CD4-positive, alpha-beta T cell (primary cell): ENCODE measurements around the gene ZNF768. TPM values are rescaled to one million over a fixed set of nuclear protein-coding genes. Genes with fewer than 3 reads are reported as not detected.

Experiments
- ATAC-seq: fragments of 200-7000 bp; cut with Tn5 transposase; one replicate; pipeline ENCODE4 v1.10.0; 2022; ENCODE audit warnings: mild to moderate bottlenecking; ENCODE audit not compliant: poor library complexity
- CTCF ChIA-PET: fragments of 350-600 bp; sonication (Branson Sonifier 250); formaldehyde crosslinking; loops from one replicate; lab custom pipeline; 2021; ENCODE audit warnings: antibody characterized with exemption, inconsistent platforms; lab: Charles Lee
- POLR2A ChIA-PET: fragments of 350-600 bp; sonication (Branson Sonifier 250); formaldehyde crosslinking; loops from one replicate; lab custom pipeline; 2021; ENCODE audit warnings: antibody characterized with exemption, inconsistent platforms; lab: Charles Lee
- DNase-seq, 14 experiments: peaks; one replicate each; pipeline ENCODE4 v3.0.0-alpha.2; 2013 to 2020; ENCODE audit warnings: mixed read lengths in 2 of 14
- H3K27ac ChIP-seq, 2 donors: one replicate each; pipeline versions ENCODE4 v1.5.1 to v1.7.0; 2013; ENCODE audit warnings: low read length in 2 of 2, low read depth in 1 of 2, mild to moderate bottlenecking in 1 of 2
- H3K27me3 ChIP-seq, 2 experiments: 1 replicate in 1 of 2; 2 replicates in 1 of 2; pipeline versions ENCODE4 v1.6.1 to v1.7.0; 2013; ENCODE audit warnings: low read length in 2 of 2, control low read depth in 1 of 2, mild to moderate bottlenecking in 1 of 2, moderate library complexity in 1 of 2; ENCODE audit not compliant: insufficient read depth in 2 of 2, control insufficient read depth in 1 of 2
- H3K36me3 ChIP-seq: one replicate; pipeline ENCODE4 v1.6.1; 2013; ENCODE audit warnings: low read length, control low read depth; ENCODE audit not compliant: insufficient read depth
- H3K4me1 ChIP-seq: one replicate; pipeline ENCODE4 v1.6.1; 2013; ENCODE audit warnings: low read length, control low read depth; ENCODE audit not compliant: insufficient read depth
- H3K4me3 ChIP-seq: one replicate; pipeline ENCODE4 v1.5.1; 2013; ENCODE audit warnings: mild to moderate bottlenecking, low read length, moderate library complexity
- H3K9me3 ChIP-seq, 2 experiments: 1 replicate in 1 of 2; 2 replicates in 1 of 2; pipeline versions ENCODE4 v1.6.1 to v1.7.0; 2013; ENCODE audit warnings: low read length in 2 of 2, mild to moderate bottlenecking in 2 of 2, control low read depth in 1 of 2, moderate library complexity in 1 of 2; ENCODE audit not compliant: control insufficient read depth in 1 of 2, insufficient read depth in 1 of 2
- H3K27ac Mint-ChIP-seq: one replicate; pipeline ENCODE4 v1.8.0; 2020; ENCODE audit warnings: mixed read lengths
- H3K27me3 Mint-ChIP-seq: one replicate; pipeline ENCODE4 v1.8.0; 2021; ENCODE audit warnings: mixed read lengths
- H3K36me3 Mint-ChIP-seq: one replicate; pipeline ENCODE4 v1.8.0; 2021; ENCODE audit warnings: low read depth, mixed read lengths
- H3K4me1 Mint-ChIP-seq: one replicate; pipeline ENCODE4 v1.8.0; 2021; ENCODE audit warnings: low read depth, mixed read lengths
- H3K4me3 Mint-ChIP-seq: one replicate; pipeline ENCODE4 v1.8.0; 2020; ENCODE audit warnings: mild to moderate bottlenecking, mixed read lengths
- H3K9me3 Mint-ChIP-seq: one replicate; pipeline ENCODE4 v1.8.0; 2020; ENCODE audit warnings: mixed read lengths
- CTCF ChIP-seq: fragments of 200-600 bp; IDR thresholded peaks from one replicate; pipeline ENCODE4 v1.8.0; 2022; ENCODE audit warnings: antibody characterized with exemption, mild to moderate bottlenecking
- intact Hi-C, 2 experiments: fragments of 100-400 bp; cut with DNase I in 1 of 2; cut with micrococcal nuclease in 1 of 2; formaldehyde crosslinking; loops; one replicate each; pipeline versions ENCODE4 v1.15.1 to v1.9.0; 2023 to 2025; cut with DNase I, micrococcal nuclease
- total RNA-seq, 174 experiments: library from RNA in 2 of 174; stranded (reverse) in 2 of 174; gene quantifications; one replicate each; pipeline ENCODE4 v1.2.3 and lab custom pipeline; 2021 to 2026

Gene ZNF768
- total RNA-seq, 2 experiments from 2014 or later: 3.9 to 4.1 TPM

GRCh38 chr16:30527635-30528178 lies 1.3 kb upstream of the ZNF768 start:
- H3K36me3 ChIP-seq: peaks cover 14% of the 10 kb centered on the region
- TF ChIP-seq CTCF: no peak
- Mint-ChIP-seq H3K27me3 (no peaks in the 10 kb centered on the region), H3K9me3 (no peaks in the 10 kb centered on the region), H3K27ac (peak overlapping the region; percentile 81), H3K4me3 (peak overlapping the region; percentile 88), H3K36me3 (peaks cover 9% of the 10 kb centered on the region), H3K4me1 (peaks cover 26% of the 10 kb centered on the region)
- ChIA-PET POLR2A (interaction anchor here (0.9 to 4.4 kb wide), 11 partner anchors 8 to 110 kb away, joined by 3 to 23 read pairs (median 4); partner anchors contain the start of genes DCTPP1, ITGAL and ZNF688), CTCF (interaction anchor here (0.8 to 4.9 kb wide), 5 partner anchors 30 to 78 kb away, joined by 4 to 22 read pairs (median 4); partner anchors contain the start of genes ZNF688, ZNF764 and ZNF785)
- peak overlapping the region; percentile 83 for H3K4me3 ChIP-seq
- no peaks in the 10 kb centered on the region for H3K9me3 ChIP-seq
- peak; percentile 14 for ATAC-seq
- intact Hi-C loops: loop anchor here in 1 of 2 experiments (2.0 to 5.0 kb wide), 3 partner anchors 31 to 79 kb away; partner anchors contain the start of gene ZNF764
- H3K27me3 ChIP-seq: no peaks in the 10 kb centered on the region
- peak overlapping the region; percentile 76 to 81 for H3K27ac ChIP-seq
- peaks cover 49% of the 10 kb centered on the region for H3K4me1 ChIP-seq
- peak in 4 of 14 experiments; percentile 18 to 61 (median 47) for DNase-seq

GRCh38 chr16:30526823-30527634 lies 663 bp upstream of the ZNF768 start:
- ATAC-seq: peak; percentile 71
- Histone ChIP-seq H3K27me3 (no peaks in the 10 kb centered on the region), H3K36me3 (peaks cover 12% of the 10 kb centered on the region), H3K4me3 (peak overlapping the region; percentile 83), H3K27ac (peak overlapping the region; percentile 76 to 81), H3K9me3 (no peaks in the 10 kb centered on the region), H3K4me1 (peaks cover 49% of the 10 kb centered on the region)
- CTCF ChIA-PET: interaction anchor here (0.8 to 4.9 kb wide), 4 partner anchors 31 to 77 kb away, joined by 4 to 22 read pairs (median 4); partner anchors contain the start of genes ZNF688, ZNF764 and ZNF785
- TF ChIP-seq CTCF: peak; percentile 18
- Mint-ChIP-seq H3K4me1 (peaks cover 26% of the 10 kb centered on the region), H3K27me3 (no peaks in the 10 kb centered on the region), H3K9me3 (no peaks in the 10 kb centered on the region), H3K36me3 (peaks cover 14% of the 10 kb centered on the region), H3K4me3 (peak overlapping the region; percentile 88), H3K27ac (peak overlapping the region; percentile 81)
- peak; percentile 57 to 95 (median 86) for DNase-seq
- POLR2A ChIA-PET: interaction anchor here (0.7 to 4.4 kb wide), 12 partner anchors 9 to 131 kb away, joined by 3 to 23 read pairs (median 4); partner anchors contain the start of genes DCTPP1, FBRS, ZNF688 and ZNF689
- intact Hi-C loops: loop anchor here in 1 of 2 experiments (2.0 to 5.0 kb wide), 3 partner anchors 32 to 78 kb away; partner anchors contain the start of gene ZNF764

- peak overlapping the region; percentile 68 for H3K27ac Mint-ChIP-seq
- Histone ChIP-seq H3K4me3 (peak overlapping the region; percentile 56), H3K27ac (peak overlapping the region; percentile 2 to 5), H3K9me3 (no peaks in the 10 kb centered on the region), H3K27me3 (no peaks in the 10 kb centered on the region), H3K4me1 (peaks cover 49% of the 10 kb centered on the region), H3K36me3 (peaks cover 13% of the 10 kb centered on the region)
- intact Hi-C loops: loop anchor here in 1 of 2 experiments (2.0 to 5.0 kb wide), 3 partner anchors 33 to 77 kb away; partner anchors contain the start of gene ZNF764
- CTCF ChIA-PET: interaction anchor here (1.3 to 1.6 kb wide), 2 partner anchors 70 to 96 kb away, joined by 3 to 6 read pairs; partner anchors contain the start of gene DCTPP1
- no peaks in the 10 kb centered on the region for H3K9me3 Mint-ChIP-seq
- peaks cover 26% of the 10 kb centered on the region for H3K4me1 Mint-ChIP-seq
- H3K36me3 Mint-ChIP-seq: peaks cover 24% of the 10 kb centered on the region
- DNase-seq (no peak), ATAC-seq (no peak)
- POLR2A ChIA-PET: interaction anchor here (0.5 to 4.0 kb wide), 7 partner anchors 9 to 386 kb away, joined by 3 to 22 read pairs (median 4); partner anchors contain the start of genes DCTPP1, ZNF688 and ZNF747
- peak overlapping the region; percentile 91 for H3K4me3 Mint-ChIP-seq
- TF ChIP-seq CTCF: no peak
- no peaks in the 10 kb centered on the region for H3K27me3 Mint-ChIP-seq
Observed at GRCh38 chr16:30525844-30526136, 576 bp downstream of the ZNF768 start.
